ENCODE results near the gene CEACAM5.

CEACAM5 gene

GRCh38 chr19:41688098-41688497, 20.3 kb upstream of the CEACAM5 start, which contains the start of gene CEACAM7:
Gene CEACAM7, minus strand, starts transcription at chr19:41688270. Its CDS starts 105 bp downstream, at chr19:41688165.
- TF ChIP-seq CTCF (IDR thresholded peaks at IDR 0.05; ENCODE audit: control insufficient read depth, extremely low read depth, insufficient read depth) = no peak
- no peak within 1 kb of the TSS for H3K4me3 ChIP-seq (ENCODE audit: low read depth, low read length)
- DNase-seq (ENCODE audit: low read depth) = no peak

GRCh38 chr19:41688687-41689086, 19.7 kb upstream of the CEACAM5 start:
- TF ChIP-seq CTCF (IDR thresholded peaks at IDR 0.05; ENCODE audit: control insufficient read depth, extremely low read depth, insufficient read depth) = no peak
- DNase-seq (ENCODE audit: low read depth) = no peak
- no peak overlapping the region for H3K4me3 ChIP-seq (ENCODE audit: low read depth, low read length)

- no peak for TF ChIP-seq CTCF (IDR thresholded peaks at IDR 0.05; ENCODE audit: control insufficient read depth, extremely low read depth, insufficient read depth)
- H3K4me3 ChIP-seq (ENCODE audit: low read depth, low read length) = no peak overlapping the region
- no peak for DNase-seq (ENCODE audit: low read depth)
Observed at GRCh38 chr19:41689993-41690800, 18.2 kb upstream of the CEACAM5 start.

- TF ChIP-seq CTCF (IDR thresholded peaks at IDR 0.05; ENCODE audit: control insufficient read depth, extremely low read depth, insufficient read depth) = no peak
- no peak for DNase-seq (ENCODE audit: low read depth)
- no peak overlapping the region for H3K4me3 ChIP-seq (ENCODE audit: low read depth, low read length)
Observed at GRCh38 chr19:41690801-41691065, 17.7 kb upstream of the CEACAM5 start.

- TF ChIP-seq CTCF (IDR thresholded peaks at IDR 0.05; ENCODE audit: control insufficient read depth, extremely low read depth, insufficient read depth) = peak; percentile 60
- no peak for DNase-seq (ENCODE audit: low read depth)
- H3K4me3 ChIP-seq (ENCODE audit: low read depth, low read length) = no peak overlapping the region
Observed at GRCh38 chr19:41691268-41691970, 17.0 kb upstream of the CEACAM5 start.

- TF ChIP-seq CTCF (IDR thresholded peaks at IDR 0.05; ENCODE audit: control insufficient read depth, extremely low read depth, insufficient read depth) = no peak
- DNase-seq (ENCODE audit: low read depth) = no peak
- H3K4me3 ChIP-seq (ENCODE audit: low read depth, low read length) = no peak overlapping the region
Observed at GRCh38 chr19:41694196-41694595, 14.2 kb upstream of the CEACAM5 start.

Data from LNCaP clone FGC (cell line).